Cardiac muscle cell (in vitro differentiated cells and primary cell): ENCODE measurements around the gene VSX1. TPM values are rescaled to one million over a fixed set of nuclear protein-coding genes. Genes with fewer than 3 reads are reported as not detected.

Experiments
- DNase-seq, 2 donors: peaks; one replicate each; pipeline versions ENCODE4 v3.0.0 to v3.0.0-alpha.2; 2010 to 2017; ENCODE audit warnings: low read depth in 1 of 2, low spot score in 1 of 2
- H3K27ac ChIP-seq: fragments of 200-600 bp; sonication (generic); 2 replicates; pipeline ENCODE4 v1.5.1; 2016
- H3K27me3 ChIP-seq: fragments of 200-600 bp; sonication (generic); 2 replicates; pipeline ENCODE4 v1.6.0; 2016; ENCODE audit warnings: control low read depth
- H3K36me3 ChIP-seq: fragments of 200-600 bp; sonication (generic); 2 replicates; pipeline ENCODE4 v1.5.1; 2016; ENCODE audit warnings: control low read depth
- H3K4me1 ChIP-seq: fragments of 200-600 bp; sonication (generic); 2 replicates; pipeline ENCODE4 v1.8.1; 2017; ENCODE audit warnings: low read depth, mild to moderate bottlenecking, mixed run types
- H3K4me3 ChIP-seq: fragments of 200-600 bp; sonication (generic); 2 replicates; pipeline ENCODE4 v1.5.1; 2016; ENCODE audit warnings: mild to moderate bottlenecking
- H3K9me3 ChIP-seq: fragments of 200-600 bp; sonication (generic); 2 replicates; pipeline ENCODE4 v1.5.1; 2017; ENCODE audit warnings: low read depth, mild to moderate bottlenecking, control low read depth
- polyA plus RNA-seq: library from polyadenylated mRNA; unstranded; fragments of >200 nt; fragmentation: Nextera tagmentation; extraction: Ambion mirVana; gene quantifications from 2 replicates; pipeline ENCODE4 v1.2.1, GENCODE V29; 2016
- total RNA-seq: library from RNA; depleted of rRNA; stranded (reverse); fragments of >200 nt; gene quantifications from 2 replicates; pipeline ENCODE4 v1.2.3, GENCODE V29; 2016
- TF ChIP-seq, protein P1 (sequence below): IDR thresholded peaks from 2 replicates; pipeline ENCODE4 v1.5.1; 2012; ENCODE audit warnings: low read depth, mild to moderate bottlenecking, low read length

VSX1 gene
- total and polyA plus RNA-seq, 2 experiments from 2014 or later = not detected

DNA sequence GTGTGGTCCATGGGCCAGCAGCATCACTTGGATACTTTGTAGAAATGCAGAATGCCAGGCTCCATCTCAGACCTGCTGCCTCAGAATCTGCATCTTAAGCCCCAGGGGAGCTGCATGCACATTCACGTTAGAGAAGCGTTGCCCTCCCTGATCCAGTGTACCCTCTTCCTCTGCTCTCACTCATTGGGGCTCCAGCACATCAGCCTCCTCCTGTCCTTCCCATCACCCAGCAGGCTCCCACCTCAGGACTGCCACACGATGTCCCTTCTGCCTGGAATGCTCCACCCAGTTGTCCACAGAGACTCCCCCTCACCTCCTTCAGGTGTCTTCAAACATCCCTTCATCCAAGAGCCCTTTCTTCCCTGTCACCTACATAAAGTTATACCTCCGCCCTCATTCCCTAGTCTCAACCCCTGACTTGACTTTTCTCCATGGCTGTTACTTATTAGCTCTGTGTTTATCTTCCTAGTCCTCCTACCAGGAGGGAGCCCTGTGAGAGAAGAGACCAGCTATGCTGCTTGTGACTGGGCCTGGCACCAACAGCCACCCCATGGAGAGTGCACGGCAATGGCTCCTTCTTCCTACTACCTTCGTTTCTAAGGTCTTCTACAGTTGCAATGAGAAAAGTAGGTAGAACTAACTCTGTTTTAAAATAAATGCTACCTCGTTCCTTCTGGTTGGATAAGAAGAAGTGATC is 20.7 kb downstream of the VSX1 start:
- H3K36me3 ChIP-seq = no peaks in the 10 kb centered on the region
- peaks cover 98% of the 10 kb centered on the region for H3K27me3 ChIP-seq
- DNase-seq = no peak
- H3K27ac ChIP-seq = no peak overlapping the region
- TF ChIP-seq, protein P1, sequence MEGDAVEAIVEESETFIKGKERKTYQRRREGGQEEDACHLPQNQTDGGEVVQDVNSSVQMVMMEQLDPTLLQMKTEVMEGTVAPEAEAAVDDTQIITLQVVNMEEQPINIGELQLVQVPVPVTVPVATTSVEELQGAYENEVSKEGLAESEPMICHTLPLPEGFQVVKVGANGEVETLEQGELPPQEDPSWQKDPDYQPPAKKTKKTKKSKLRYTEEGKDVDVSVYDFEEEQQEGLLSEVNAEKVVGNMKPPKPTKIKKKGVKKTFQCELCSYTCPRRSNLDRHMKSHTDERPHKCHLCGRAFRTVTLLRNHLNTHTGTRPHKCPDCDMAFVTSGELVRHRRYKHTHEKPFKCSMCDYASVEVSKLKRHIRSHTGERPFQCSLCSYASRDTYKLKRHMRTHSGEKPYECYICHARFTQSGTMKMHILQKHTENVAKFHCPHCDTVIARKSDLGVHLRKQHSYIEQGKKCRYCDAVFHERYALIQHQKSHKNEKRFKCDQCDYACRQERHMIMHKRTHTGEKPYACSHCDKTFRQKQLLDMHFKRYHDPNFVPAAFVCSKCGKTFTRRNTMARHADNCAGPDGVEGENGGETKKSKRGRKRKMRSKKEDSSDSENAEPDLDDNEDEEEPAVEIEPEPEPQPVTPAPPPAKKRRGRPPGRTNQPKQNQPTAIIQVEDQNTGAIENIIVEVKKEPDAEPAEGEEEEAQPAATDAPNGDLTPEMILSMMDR = no peak
- H3K4me3 ChIP-seq = no peak overlapping the region
- H3K9me3 ChIP-seq = no peaks in the 10 kb centered on the region
- no peaks in the 10 kb centered on the region for H3K4me1 ChIP-seq

DNA sequence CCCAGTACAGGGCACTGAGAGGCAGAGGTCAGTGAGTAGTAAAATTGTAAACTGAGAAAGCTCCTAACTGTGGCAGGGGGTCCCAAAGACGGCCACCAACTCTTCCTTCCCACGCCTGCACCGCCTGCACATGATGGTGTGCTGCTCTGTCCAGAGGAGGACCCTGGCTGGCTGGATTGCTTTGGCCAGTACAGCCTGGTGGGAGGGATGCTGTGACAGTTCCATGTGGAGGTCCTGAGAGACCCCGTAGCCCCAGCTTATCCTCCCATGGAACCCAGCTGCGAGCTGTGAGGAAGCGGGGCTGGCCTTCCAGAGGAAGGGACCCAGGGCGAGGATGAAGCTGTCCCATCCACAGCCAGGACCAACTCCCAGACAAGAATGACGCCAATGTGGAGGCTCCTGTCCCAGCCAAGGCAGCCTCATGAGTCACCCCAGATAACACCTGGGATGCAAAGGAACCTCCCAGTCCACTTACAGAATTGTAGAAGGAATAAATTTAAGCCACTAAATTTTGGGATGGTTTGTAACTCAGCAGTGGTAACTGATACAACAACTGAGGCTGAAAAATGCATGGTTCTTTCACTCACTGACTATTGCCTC is 22.0 kb downstream of the VSX1 start:
- H3K9me3 ChIP-seq = no peaks in the 10 kb centered on the region
- H3K36me3 ChIP-seq = no peaks in the 10 kb centered on the region
- H3K4me3 ChIP-seq = no peak overlapping the region
- H3K27me3 ChIP-seq = peaks cover 98% of the 10 kb centered on the region
- DNase-seq = no peak
- TF ChIP-seq, protein P1 = no peak
- no peaks in the 10 kb centered on the region for H3K4me1 ChIP-seq
- H3K27ac ChIP-seq = no peak overlapping the region

DNA sequence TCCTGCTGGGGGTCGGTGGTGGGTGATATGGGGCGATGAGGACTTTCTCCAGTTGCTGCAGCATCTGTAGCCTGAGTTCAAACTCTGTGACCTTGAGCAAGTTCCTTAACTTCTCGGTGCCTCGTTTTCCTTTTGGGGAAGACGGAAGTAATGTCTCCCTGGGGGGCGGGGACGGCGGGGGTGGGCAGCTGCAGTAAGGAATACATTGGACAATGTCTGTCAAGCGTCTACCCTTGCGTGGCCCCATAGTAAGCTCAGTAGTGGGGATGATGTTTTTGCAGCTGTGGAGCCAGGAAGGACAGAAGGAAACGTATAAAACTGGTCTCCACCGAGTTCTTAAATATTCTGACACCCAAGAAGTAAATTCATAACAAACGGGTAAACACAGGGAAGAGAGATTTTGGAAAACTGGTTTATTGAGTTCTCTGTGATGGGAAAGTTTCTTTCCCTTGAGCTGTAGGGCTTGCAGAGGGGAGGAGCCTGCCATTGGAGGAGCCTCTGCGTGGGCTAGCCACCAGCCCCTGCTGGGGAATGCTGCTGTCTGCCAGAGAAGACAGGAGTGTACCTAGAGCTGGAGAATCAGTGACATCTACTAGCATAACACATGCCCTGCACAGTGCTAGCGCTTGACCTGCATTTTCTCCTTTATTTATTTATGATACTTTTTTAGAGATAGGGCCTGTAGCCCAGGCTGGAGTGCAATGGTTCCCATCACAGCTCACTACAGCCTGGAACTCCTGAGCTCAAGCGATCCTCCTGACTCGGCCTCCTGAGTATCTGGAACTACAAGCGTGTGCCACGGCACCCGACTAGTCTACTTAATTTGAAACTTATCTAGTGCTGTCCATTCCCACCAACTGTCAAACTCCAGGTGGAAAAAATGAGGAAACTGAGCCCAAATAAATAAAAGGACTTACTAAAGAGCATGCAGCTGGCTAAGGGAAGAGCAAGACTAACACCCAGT is 22.8 kb downstream of the VSX1 start:
- no peak overlapping the region for H3K27ac ChIP-seq
- no peak overlapping the region for H3K4me3 ChIP-seq
- TF ChIP-seq, protein P1 = no peak
- H3K4me1 ChIP-seq = no peaks in the 10 kb centered on the region
- no peaks in the 10 kb centered on the region for H3K9me3 ChIP-seq
- no peaks in the 10 kb centered on the region for H3K36me3 ChIP-seq
- peaks cover 100% of the 10 kb centered on the region for H3K27me3 ChIP-seq
- DNase-seq = peak in 1 of 2 donors; percentile 30

DNA sequence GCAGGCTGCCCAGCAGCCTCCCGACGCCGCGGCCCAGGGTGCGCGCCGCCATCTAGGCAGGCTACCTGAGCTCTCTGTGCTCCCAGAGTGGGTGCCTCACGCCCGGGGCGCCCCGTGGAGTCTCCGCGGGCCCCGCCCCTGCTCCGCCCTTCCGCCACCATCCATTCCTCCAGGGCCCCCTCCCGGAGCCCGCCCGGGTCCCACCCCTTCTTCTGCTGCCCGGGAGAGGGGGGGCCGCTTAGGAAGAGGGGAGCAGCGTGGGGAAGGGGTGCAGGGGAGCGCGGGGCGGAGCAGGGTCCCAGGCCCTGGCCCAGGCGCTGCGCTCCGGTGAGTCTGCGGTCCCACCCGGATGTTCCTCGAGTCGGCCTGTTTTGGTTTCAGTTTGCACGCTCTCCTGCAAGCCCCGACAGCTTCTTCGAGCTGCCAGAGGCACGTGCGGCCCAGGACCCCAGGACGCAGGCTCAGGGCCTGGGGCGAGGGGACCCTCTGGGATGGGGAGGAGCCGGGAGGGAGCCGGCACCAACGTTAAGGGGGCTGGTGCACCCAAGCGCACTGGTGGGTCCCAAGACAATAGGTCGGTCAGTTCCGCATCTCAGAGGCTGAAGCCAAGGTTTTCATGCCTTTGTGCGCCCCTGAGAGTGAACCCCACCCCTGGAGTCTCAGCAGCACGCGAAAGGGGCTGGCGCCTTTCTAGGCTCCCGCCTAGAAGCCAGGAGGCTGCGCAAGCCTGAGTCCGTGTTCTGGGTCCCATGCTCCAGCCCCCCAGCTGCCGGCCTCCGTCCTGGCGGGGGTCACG is 23.7 kb downstream of the VSX1 start, which contains the start of gene ACSS1:
ACSS1 (minus strand) TSS at position 89 of the 796 bp plus-strand sequence; CDS start at position 52, 37 bp downstream.
- Histone ChIP-seq H3K27ac (no peak within 1 kb of the TSS), H3K27me3 (peaks cover 100% of the 10 kb centered on the region)
- peak in 1 of 2 donors; percentile 61 for DNase-seq

More for the DNA sequence above, 23.7 kb downstream of the VSX1 start, which contains the start of gene ACSS1:
- no peaks in the 10 kb centered on the region for H3K9me3 ChIP-seq
- H3K36me3 ChIP-seq = no peaks in the 10 kb centered on the region
- H3K4me1 ChIP-seq = no peaks in the 10 kb centered on the region
- peak within 1 kb of the TSS; percentile 16 for H3K4me3 ChIP-seq
- TF ChIP-seq, protein P1 = no peak
